ENCODE measurements around the gene ECT2L.

The ECT2L gene

GRCh38 chr6:138795809-138796603, at the start of gene ECT2L:
Gene ECT2L (plus strand): TSS chr6:138796087. CDS start chr6:138813275, 17,188 bp downstream.
- no peak for DNase-seq

GRCh38 chr6:138752017-138752416, 43.9 kb upstream of the ECT2L start:
- no peak for DNase-seq

GRCh38 chr6:138757136-138757535, 38.8 kb upstream of the ECT2L start:
- no peak for DNase-seq

- peak; percentile 75 for DNase-seq
Measured at GRCh38 chr6:138765896-138766655, 29.8 kb upstream of the ECT2L start.

- peak; percentile 85 for DNase-seq
Measured at GRCh38 chr6:138769102-138769676, 26.7 kb upstream of the ECT2L start.

- DNase-seq, result no peak
Measured at GRCh38 chr6:138772596-138773176, 23.2 kb upstream of the ECT2L start.

- peak; percentile 99 for DNase-seq
Measured at GRCh38 chr6:138773177-138774091, 22.5 kb upstream of the ECT2L start, which contains the start of gene CCDC28A. Gene CCDC28A (plus strand): TSS chr6:138773769. CDS start chr6:138776121, 2,352 bp downstream.

- DNase-seq, result no peak
Measured at GRCh38 chr6:138774370-138774769, 21.5 kb upstream of the ECT2L start.

GRCh38 chr6:138776659-138777058, 19.2 kb upstream of the ECT2L start:
- no peak for DNase-seq

- DNase-seq, result no peak
Measured at GRCh38 chr6:138778331-138778730, 17.6 kb upstream of the ECT2L start.

GRCh38 chr6:138782243-138782642, 13.6 kb upstream of the ECT2L start:
- no peak for DNase-seq

GRCh38 chr6:138785079-138785478, 10.8 kb upstream of the ECT2L start:
- DNase-seq, result no peak

GRCh38 chr6:138785980-138786379, 9.9 kb upstream of the ECT2L start:
- no peak for DNase-seq

- DNase-seq, result no peak
Measured at GRCh38 chr6:138787138-138787537, 8.7 kb upstream of the ECT2L start.

- no peak for DNase-seq
Measured at GRCh38 chr6:138796771-138797170, 884 bp downstream of the ECT2L start.

GRCh38 chr6:138797806-138798446, 2.0 kb downstream of the ECT2L start:
- no peak for DNase-seq

GRCh38 chr6:138800377-138801150, 4.7 kb downstream of the ECT2L start:
- DNase-seq, result no peak

GRCh38 chr6:138803331-138803730, 7.4 kb downstream of the ECT2L start:
- no peak for DNase-seq

- DNase-seq, result no peak
Measured at GRCh38 chr6:138803861-138804260, 8.0 kb downstream of the ECT2L start.

GRCh38 chr6:138805016-138805765, 9.3 kb downstream of the ECT2L start:
- DNase-seq, result no peak
